ENCODE measurements around the gene CNKSR3.
A peak's percentile ranks its signal among the peaks of the same experiment; 100 is the strongest.

The CNKSR3 gene

DNA sequence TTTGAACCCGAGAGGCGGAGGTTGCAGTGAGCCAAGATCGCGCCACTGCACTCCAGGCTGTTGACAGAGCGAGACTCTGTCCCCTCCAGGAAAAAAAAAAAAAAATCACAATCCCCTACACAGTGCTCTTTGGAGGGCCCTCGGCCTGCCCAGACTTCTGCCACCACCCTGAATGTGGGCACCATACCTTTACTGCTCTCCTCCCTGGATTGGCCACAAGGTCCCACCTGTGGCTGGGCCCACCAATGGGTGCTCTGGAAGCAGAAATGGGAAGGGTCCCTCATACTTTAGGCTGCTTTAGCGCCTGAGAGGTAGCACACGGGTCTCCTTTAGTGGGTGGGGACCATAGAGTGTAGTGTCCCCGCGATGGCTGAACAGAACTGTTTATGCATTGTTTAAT lies 103.6 kb downstream of the CNKSR3 start:
- peaks cover 55% of the 10 kb centered on the region for H3K36me3 Mint-ChIP-seq (ENCODE audit: low read depth)
- H3K27ac Mint-ChIP-seq, result peak overlapping the region; percentile 14
- H3K4me1 Mint-ChIP-seq, result peaks cover 21% of the 10 kb centered on the region
- DNase-seq, result no peak
- no peaks in the 10 kb centered on the region for H3K27me3 Mint-ChIP-seq (ENCODE audit: low read depth, poor library complexity)
- H3K4me3 Mint-ChIP-seq, result no peak overlapping the region
- H3K9me3 Mint-ChIP-seq, result no peaks in the 10 kb centered on the region
- TF ChIP-seq, protein P1, sequence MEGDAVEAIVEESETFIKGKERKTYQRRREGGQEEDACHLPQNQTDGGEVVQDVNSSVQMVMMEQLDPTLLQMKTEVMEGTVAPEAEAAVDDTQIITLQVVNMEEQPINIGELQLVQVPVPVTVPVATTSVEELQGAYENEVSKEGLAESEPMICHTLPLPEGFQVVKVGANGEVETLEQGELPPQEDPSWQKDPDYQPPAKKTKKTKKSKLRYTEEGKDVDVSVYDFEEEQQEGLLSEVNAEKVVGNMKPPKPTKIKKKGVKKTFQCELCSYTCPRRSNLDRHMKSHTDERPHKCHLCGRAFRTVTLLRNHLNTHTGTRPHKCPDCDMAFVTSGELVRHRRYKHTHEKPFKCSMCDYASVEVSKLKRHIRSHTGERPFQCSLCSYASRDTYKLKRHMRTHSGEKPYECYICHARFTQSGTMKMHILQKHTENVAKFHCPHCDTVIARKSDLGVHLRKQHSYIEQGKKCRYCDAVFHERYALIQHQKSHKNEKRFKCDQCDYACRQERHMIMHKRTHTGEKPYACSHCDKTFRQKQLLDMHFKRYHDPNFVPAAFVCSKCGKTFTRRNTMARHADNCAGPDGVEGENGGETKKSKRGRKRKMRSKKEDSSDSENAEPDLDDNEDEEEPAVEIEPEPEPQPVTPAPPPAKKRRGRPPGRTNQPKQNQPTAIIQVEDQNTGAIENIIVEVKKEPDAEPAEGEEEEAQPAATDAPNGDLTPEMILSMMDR (IDR thresholded peaks at IDR 0.05), result no peak

DNA sequence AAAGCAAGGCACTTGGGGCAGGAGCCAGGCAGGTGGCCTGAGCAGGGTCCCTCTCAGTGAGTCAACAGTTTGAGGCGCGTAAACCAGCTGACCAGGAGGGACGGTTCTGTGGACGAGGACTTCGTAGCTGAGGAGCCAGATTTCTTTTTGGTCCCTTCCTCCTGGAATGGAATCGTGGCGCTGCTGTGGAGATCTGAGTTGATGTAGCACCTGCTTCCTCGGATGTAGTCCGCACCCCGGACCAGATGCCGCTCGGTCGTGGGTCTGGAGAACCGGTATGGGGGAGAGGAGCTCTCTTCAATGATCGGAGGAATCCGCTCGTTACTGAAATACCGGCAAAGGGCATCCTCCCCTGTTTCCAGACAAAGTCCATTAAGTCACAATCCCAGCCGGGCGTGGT lies 104.2 kb downstream of the CNKSR3 start:
- TF ChIP-seq, protein P1 (IDR thresholded peaks at IDR 0.05), result no peak
- Mint-ChIP-seq H3K4me1 (peaks cover 15% of the 10 kb centered on the region), H3K27ac (peak overlapping the region; percentile 86), H3K27me3 (ENCODE audit: low read depth, poor library complexity) (no peaks in the 10 kb centered on the region), H3K9me3 (no peaks in the 10 kb centered on the region), H3K36me3 (ENCODE audit: low read depth) (peaks cover 61% of the 10 kb centered on the region), H3K4me3 (no peak overlapping the region)
- DNase-seq, result no peak

DNA sequence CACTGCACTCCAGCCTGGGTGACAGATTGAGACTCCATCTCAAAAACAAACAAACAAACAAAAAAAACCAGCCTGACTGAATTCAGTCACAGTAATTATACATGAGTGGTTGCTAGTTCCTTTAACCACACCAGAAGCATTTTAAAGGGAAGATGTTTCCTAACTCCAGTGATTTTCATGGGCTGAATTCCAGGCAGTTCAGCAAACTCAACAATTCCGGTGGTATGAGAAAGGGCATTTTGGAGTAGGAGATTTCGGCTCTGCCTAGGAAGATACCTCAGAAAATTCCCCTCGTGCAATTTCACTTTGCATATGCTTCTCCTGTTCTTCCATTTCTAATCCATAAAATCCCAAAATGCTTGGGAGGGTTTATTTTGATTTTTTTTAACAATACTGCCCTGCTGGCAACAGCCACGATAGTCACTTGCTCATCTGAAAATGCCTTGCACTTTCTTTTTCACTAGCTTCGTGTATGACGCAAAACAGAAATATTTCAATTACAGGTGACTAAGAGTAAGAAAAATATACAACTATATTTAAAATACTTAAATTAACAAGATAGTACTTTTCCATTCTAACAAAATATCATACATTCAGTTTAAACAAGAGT lies 105.6 kb downstream of the CNKSR3 start:
- no peaks in the 10 kb centered on the region for H3K9me3 Mint-ChIP-seq
- no peak overlapping the region for H3K4me3 Mint-ChIP-seq
- TF ChIP-seq, protein P1 (IDR thresholded peaks at IDR 0.05), result no peak
- peaks cover 64% of the 10 kb centered on the region for H3K36me3 Mint-ChIP-seq (ENCODE audit: low read depth)
- DNase-seq, result no peak
- peaks cover 1% of the 10 kb centered on the region for H3K4me1 Mint-ChIP-seq
- H3K27ac Mint-ChIP-seq, result peak overlapping the region; percentile 25
- no peaks in the 10 kb centered on the region for H3K27me3 Mint-ChIP-seq (ENCODE audit: low read depth, poor library complexity)

DNA sequence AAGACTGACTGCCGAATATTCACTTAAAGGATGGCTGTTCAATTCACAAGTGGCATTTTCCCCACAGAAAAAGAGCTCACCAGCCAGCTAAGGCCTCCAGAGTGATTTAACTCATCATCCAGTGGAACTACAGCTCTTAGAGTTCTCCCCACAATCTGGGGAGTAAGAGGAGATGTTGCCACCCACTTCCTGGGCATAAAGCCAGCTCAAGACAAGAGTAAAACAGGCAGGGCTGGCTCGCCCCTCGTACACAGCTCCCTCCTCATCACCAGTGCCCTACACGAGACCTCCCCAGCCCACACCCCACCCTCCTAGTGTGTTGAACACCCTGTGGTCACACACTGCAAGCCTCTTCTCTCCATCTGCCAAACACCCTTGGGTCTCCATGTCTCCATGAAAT lies 106.7 kb downstream of the CNKSR3 start:
- no peaks in the 10 kb centered on the region for H3K9me3 Mint-ChIP-seq
- no peaks in the 10 kb centered on the region for H3K27me3 Mint-ChIP-seq (ENCODE audit: low read depth, poor library complexity)
- peaks cover 59% of the 10 kb centered on the region for H3K36me3 Mint-ChIP-seq (ENCODE audit: low read depth)
- H3K4me1 Mint-ChIP-seq, result no peaks in the 10 kb centered on the region
- H3K27ac Mint-ChIP-seq, result peak overlapping the region; percentile 54
- DNase-seq, result no peak
- no peak overlapping the region for H3K4me3 Mint-ChIP-seq
- TF ChIP-seq, protein P1 (IDR thresholded peaks at IDR 0.05), result no peak

DNA sequence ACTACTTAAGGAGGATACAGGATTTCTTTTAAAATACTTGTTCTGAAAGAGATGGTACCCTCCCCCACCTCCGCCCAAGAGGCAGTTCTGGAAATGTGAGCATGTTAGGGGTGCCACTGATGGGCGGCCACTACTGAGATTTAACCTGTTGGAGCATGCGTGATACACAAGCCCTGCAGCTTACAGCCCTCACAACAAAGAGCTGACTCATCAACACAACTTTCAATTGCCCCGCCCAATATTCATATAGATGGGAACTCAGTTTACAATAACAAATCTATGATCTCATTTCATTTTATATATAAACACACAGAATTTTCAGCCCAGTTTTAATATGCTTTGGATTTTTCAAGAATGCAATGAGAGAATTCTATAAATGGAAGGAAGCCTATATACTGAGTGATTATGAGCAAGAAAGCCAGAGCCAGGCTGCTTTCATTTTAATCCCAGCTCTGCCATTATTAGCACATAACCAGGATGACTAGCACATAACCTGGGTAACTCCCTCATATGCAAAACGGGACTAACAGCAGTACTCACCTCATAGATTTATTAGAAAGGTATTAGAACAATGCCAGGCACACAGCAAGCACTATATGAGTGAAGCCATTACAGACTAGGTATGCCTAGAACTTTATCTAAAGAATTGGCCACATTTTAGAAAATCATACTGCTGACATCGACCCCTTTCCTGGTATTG lies 108.3 kb downstream of the CNKSR3 start:
- H3K27me3 Mint-ChIP-seq (ENCODE audit: low read depth, poor library complexity), result no peaks in the 10 kb centered on the region
- H3K9me3 Mint-ChIP-seq, result no peaks in the 10 kb centered on the region
- H3K27ac Mint-ChIP-seq, result no peak overlapping the region
- peaks cover 61% of the 10 kb centered on the region for H3K36me3 Mint-ChIP-seq (ENCODE audit: low read depth)
- H3K4me1 Mint-ChIP-seq, result no peaks in the 10 kb centered on the region
- DNase-seq, result no peak
- TF ChIP-seq, protein P1 (IDR thresholded peaks at IDR 0.05), result no peak
- H3K4me3 Mint-ChIP-seq, result no peak overlapping the region

DNA sequence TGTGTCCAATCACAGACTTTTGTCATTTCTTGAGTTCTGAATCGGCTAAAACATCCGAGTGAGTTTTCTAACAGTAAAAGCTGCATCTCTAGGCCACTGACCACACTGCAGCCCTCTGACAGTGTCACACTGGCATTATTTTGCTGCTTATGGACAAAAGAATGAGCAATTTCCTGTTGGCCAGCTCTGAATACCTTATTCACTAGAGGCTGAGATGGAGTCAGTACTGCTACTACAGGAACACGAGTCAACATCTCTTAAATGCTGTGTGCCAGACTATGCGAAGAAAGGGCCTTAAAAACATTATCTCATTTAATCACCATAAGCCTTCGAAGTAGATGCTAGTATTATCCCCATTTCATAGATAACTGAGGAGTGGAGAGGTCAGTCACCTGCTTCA lies 111.4 kb downstream of the CNKSR3 start:
- H3K4me1 Mint-ChIP-seq, result peaks cover 5% of the 10 kb centered on the region
- no peaks in the 10 kb centered on the region for H3K27me3 Mint-ChIP-seq (ENCODE audit: low read depth, poor library complexity)
- no peaks in the 10 kb centered on the region for H3K9me3 Mint-ChIP-seq
- no peak overlapping the region for H3K4me3 Mint-ChIP-seq
- H3K36me3 Mint-ChIP-seq (ENCODE audit: low read depth), result peaks cover 36% of the 10 kb centered on the region
- H3K27ac Mint-ChIP-seq, result no peak overlapping the region
- TF ChIP-seq, protein P1 (IDR thresholded peaks at IDR 0.05), result no peak
- no peak for DNase-seq

Measured in nephron progenitor cell (in vitro differentiated cells).